SK-N-SH (cell line): ENCODE data around the gene SGSH. TPM values are rescaled to one million over a fixed set of nuclear protein-coding genes. Genes with fewer than 3 reads are reported as not detected.

Source experiments
- CTCF ChIA-PET: fragments of 300-600, 350-600 bp; formaldehyde crosslinking; extraction: SDS; loops from one replicate; lab custom pipeline; 2021; lab: Yijun Ruan, JAX
- POLR2A ChIA-PET: fragments of 350-600 bp; sonication (Branson Sonifier 250); formaldehyde crosslinking; extraction: SDS; loops from one replicate; lab custom pipeline; 2020; ENCODE audit warnings: antibody characterized with exemption, inconsistent platforms; lab: Yijun Ruan, JAX
- DNase-seq: peaks from one replicate; pipeline ENCODE4 v3.0.0; 2012
- H2AFZ ChIP-seq: fragments of 200-600 bp; sonication (generic); 2 replicates; pipeline ENCODE4 v1.8.1; 2016; ENCODE audit warnings: antibody characterized with exemption, mild to moderate bottlenecking, low read depth
- H3F3A ChIP-seq: fragments of 200-600 bp; sonication (generic); replicated peaks from 2 replicates; pipeline ENCODE3; 2016; ENCODE audit warnings: antibody characterized with exemption, mild to moderate bottlenecking; ENCODE audit not compliant: insufficient read depth
- H3K27ac ChIP-seq, 2 experiments: fragments of 200-500 bp in 1 of 2; fragments of 200-600 bp in 1 of 2; sonication (Bioruptor generic) in 1 of 2; sonication (generic), shearing (Covaris generic) in 1 of 2; 2 replicates each; pipeline versions ENCODE4 v1.5.1 to v1.6.1; 2014 to 2016; ENCODE audit warnings: low read depth in 2 of 2, inconsistent platforms in 1 of 2, low read length in 1 of 2, mild to moderate bottlenecking in 1 of 2, mixed read lengths in 1 of 2
- H3K27me3 ChIP-seq: fragments of 200-600 bp; sonication (generic), shearing (Covaris generic); 2 replicates; pipeline ENCODE4 v1.6.1; 2016; ENCODE audit warnings: mixed run types; ENCODE audit not compliant: insufficient read depth
- H3K36me3 ChIP-seq, 2 experiments: fragments of 200-500 bp in 1 of 2; fragments of 200-600 bp in 1 of 2; sonication (Bioruptor generic) in 1 of 2; sonication (generic) in 1 of 2; replicated peaks in 1 of 2; 2 replicates each; pipeline versions ENCODE3 to v1.5.1; 2014 to 2016; ENCODE audit warnings: low read length in 1 of 2, mild to moderate bottlenecking in 1 of 2; ENCODE audit not compliant: insufficient read depth in 2 of 2, control insufficient read depth in 1 of 2
- H3K4me1 ChIP-seq, 2 experiments: fragments of 200-500 bp in 1 of 2; fragments of 200-600 bp in 1 of 2; sonication (Bioruptor generic) in 1 of 2; sonication (generic), shearing (Covaris generic) in 1 of 2; 2 replicates each; pipeline versions ENCODE4 v1.5.1 to v1.6.1; 2014 to 2016; ENCODE audit warnings: low read depth in 1 of 2, low read length in 1 of 2, mixed run types in 1 of 2; ENCODE audit not compliant: insufficient read depth in 2 of 2, control insufficient read depth in 1 of 2
- H3K4me2 ChIP-seq: fragments of 200-600 bp; sonication (generic), shearing (Covaris generic); 2 replicates; pipeline ENCODE4 v1.6.1; 2017; ENCODE audit warnings: mixed run types
- H3K4me3 ChIP-seq, 2 experiments: fragments of 200-500 bp in 1 of 2; fragments of 200-600 bp in 1 of 2; sonication (Bioruptor generic) in 1 of 2; sonication (generic), shearing (Covaris generic) in 1 of 2; 2 replicates each; pipeline versions ENCODE4 v1.5.1 to v1.8.1; 2014 to 2016; ENCODE audit warnings: low read depth in 2 of 2, inconsistent platforms in 1 of 2, low read length in 1 of 2, mild to moderate bottlenecking in 1 of 2, mixed read lengths in 1 of 2, moderate library complexity in 1 of 2
- H3K79me2 ChIP-seq: fragments of 200-600 bp; sonication (generic); 2 replicates; pipeline ENCODE4 v1.8.1; 2017; ENCODE audit warnings: mild to moderate bottlenecking; ENCODE audit not compliant: insufficient read depth
- H3K9ac ChIP-seq: fragments of 200-600 bp; sonication (generic); 2 replicates; pipeline ENCODE4 v1.6.1; 2017; ENCODE audit warnings: mixed run types
- H3K9me2 ChIP-seq: fragments of 200-600 bp; sonication (generic); 2 replicates; pipeline ENCODE4 v1.6.1; 2017; ENCODE audit warnings: mixed run types
- H3K9me3 ChIP-seq: fragments of 200-600 bp; sonication (generic); 2 replicates; pipeline ENCODE4 v1.6.1; 2017; ENCODE audit warnings: mixed run types, mild to moderate bottlenecking, moderate library complexity
- H4K20me1 ChIP-seq: fragments of 200-600 bp; sonication (generic); 2 replicates; pipeline ENCODE4 v1.6.1; 2017; ENCODE audit warnings: mild to moderate bottlenecking, mixed run types; ENCODE audit not compliant: insufficient read depth
- ELF1 ChIP-seq: IDR thresholded peaks from 2 replicates; pipeline ENCODE4 v1.4.0; 2012
- GABPA ChIP-seq: IDR thresholded peaks from 2 replicates; pipeline ENCODE4 v1.4.0; 2012; ENCODE audit warnings: low read depth, mild to moderate bottlenecking
- JUND ChIP-seq: IDR thresholded peaks from 2 replicates; pipeline ENCODE4 v1.4.0; 2012
- MEF2A ChIP-seq: IDR thresholded peaks from 2 replicates; pipeline ENCODE4 v1.4.0; 2012; ENCODE audit warnings: low read depth, borderline replicate concordance
- NRF1 ChIP-seq: IDR thresholded peaks from 2 replicates; pipeline ENCODE4 v1.6.1; 2012; ENCODE audit warnings: low read depth, mild to moderate bottlenecking, low read length
- POLR2AphosphoS5 ChIP-seq: IDR thresholded peaks from 2 replicates; pipeline ENCODE4 v1.6.1; 2012; ENCODE audit warnings: low read depth, low read length
- RCOR1 ChIP-seq: fragments of 150-350 bp; IDR thresholded peaks from 2 replicates; pipeline ENCODE4 v1.6.1; 2017; ENCODE audit warnings: antibody characterized with exemption, low read length
- RFX5 ChIP-seq: IDR thresholded peaks from 2 replicates; pipeline ENCODE4 v1.6.1; 2012; ENCODE audit warnings: mild to moderate bottlenecking, improper control_type of control experiment, low read length
- RXRA ChIP-seq: IDR thresholded peaks from 2 replicates; pipeline ENCODE4 v1.4.0; 2012; ENCODE audit warnings: low read depth, mild to moderate bottlenecking, borderline replicate concordance
- SIN3A ChIP-seq: IDR thresholded peaks from 2 replicates; pipeline ENCODE4 v1.6.1; 2012; ENCODE audit warnings: low read depth, mild to moderate bottlenecking, low read length, moderate library complexity, borderline replicate concordance
- SMC3 ChIP-seq: IDR thresholded peaks from 2 replicates; pipeline ENCODE4 v1.6.1; 2012; ENCODE audit warnings: low read depth, low read length, improper control_type of control experiment
- TCF12 ChIP-seq: IDR thresholded peaks from 2 replicates; pipeline ENCODE4 v1.4.0; 2012
- TEAD4 ChIP-seq: IDR thresholded peaks from 2 replicates; pipeline ENCODE4 v1.4.0; 2012; ENCODE audit warnings: mild to moderate bottlenecking, borderline replicate concordance; ENCODE audit not compliant: insufficient read depth
- YY1 ChIP-seq: IDR thresholded peaks from 2 replicates; pipeline ENCODE4 v1.4.0; 2012; ENCODE audit warnings: low read depth, mild to moderate bottlenecking
- WGBS: methylation state at CpG from one replicate; pipeline ENCODE4 v1.1.6; 2017; ENCODE audit warnings: low lambda C conversion rate; 5-methylcytosine and 5-hydroxymethylcytosine counted together
- polyA plus RNA-seq, 3 experiments: library from polyadenylated mRNA; depleted of rRNA; stranded (reverse); fragments of >200 nt; gene quantifications; 2 replicates each; pipeline ENCODE4 v1.2.3, GENCODE V29; 2012
- TF ChIP-seq, protein P1 (sequence below): IDR thresholded peaks from 2 replicates; pipeline ENCODE4; 2012
- TF ChIP-seq, protein P2 (sequence below): fragments of 150-350 bp; IDR thresholded peaks from 2 replicates; pipeline ENCODE4 v1.6.1; 2017; ENCODE audit warnings: antibody characterized with exemption, low read length, low read depth, borderline replicate concordance
- TF ChIP-seq, protein P3 (sequence below): IDR thresholded peaks from 2 replicates; pipeline ENCODE4 v1.4.0; 2012; ENCODE audit warnings: low read depth
- TF ChIP-seq, protein P4 (sequence below): IDR thresholded peaks from 2 replicates; pipeline ENCODE4 v1.6.1; 2012; ENCODE audit warnings: mild to moderate bottlenecking, low read depth, low read length, moderate library complexity

SGSH gene
- polyA plus RNA-seq, 1 of the 3 experiments (the other 2 are of a cell fraction) = 161 TPM

DNA sequence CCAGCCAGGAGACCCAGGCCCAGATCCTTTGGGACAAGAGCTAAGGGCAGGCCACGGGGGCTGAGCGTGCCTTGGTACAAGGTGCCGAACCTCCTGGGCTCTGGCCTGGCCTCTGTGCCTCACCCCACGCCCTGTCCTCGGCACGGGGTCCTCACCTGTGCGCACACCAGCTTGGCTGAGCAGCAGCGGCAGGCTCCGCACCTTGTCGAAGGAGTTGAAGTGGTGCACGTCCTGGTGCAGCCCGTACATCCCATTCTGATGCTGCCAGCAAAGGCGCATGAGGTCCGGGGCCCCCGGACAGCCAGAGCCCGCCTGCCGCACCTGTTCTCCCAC is 5.3 kb downstream of the SGSH start:
- TF ChIP-seq YY1 = no peak
- no peak for TF ChIP-seq RXRA
- TF ChIP-seq GABPA = no peak
- TF ChIP-seq POLR2AphosphoS5 = no peak
- no peak for TF ChIP-seq SMC3
- no peak for TF ChIP-seq RFX5
- no peak for TF ChIP-seq SIN3A
- TF ChIP-seq, protein P1, sequence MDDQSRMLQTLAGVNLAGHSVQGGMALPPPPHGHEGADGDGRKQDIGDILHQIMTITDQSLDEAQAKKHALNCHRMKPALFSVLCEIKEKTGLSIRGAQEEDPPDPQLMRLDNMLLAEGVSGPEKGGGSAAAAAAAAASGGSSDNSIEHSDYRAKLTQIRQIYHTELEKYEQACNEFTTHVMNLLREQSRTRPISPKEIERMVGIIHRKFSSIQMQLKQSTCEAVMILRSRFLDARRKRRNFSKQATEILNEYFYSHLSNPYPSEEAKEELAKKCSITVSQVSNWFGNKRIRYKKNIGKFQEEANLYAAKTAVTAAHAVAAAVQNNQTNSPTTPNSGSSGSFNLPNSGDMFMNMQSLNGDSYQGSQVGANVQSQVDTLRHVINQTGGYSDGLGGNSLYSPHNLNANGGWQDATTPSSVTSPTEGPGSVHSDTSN = no peak
- TF ChIP-seq, protein P2, sequence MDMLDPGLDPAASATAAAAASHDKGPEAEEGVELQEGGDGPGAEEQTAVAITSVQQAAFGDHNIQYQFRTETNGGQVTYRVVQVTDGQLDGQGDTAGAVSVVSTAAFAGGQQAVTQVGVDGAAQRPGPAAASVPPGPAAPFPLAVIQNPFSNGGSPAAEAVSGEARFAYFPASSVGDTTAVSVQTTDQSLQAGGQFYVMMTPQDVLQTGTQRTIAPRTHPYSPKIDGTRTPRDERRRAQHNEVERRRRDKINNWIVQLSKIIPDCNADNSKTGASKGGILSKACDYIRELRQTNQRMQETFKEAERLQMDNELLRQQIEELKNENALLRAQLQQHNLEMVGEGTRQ = no peak
- no peak for TF ChIP-seq NRF1
- TF ChIP-seq MEF2A = no peak
- TF ChIP-seq, protein P3, sequence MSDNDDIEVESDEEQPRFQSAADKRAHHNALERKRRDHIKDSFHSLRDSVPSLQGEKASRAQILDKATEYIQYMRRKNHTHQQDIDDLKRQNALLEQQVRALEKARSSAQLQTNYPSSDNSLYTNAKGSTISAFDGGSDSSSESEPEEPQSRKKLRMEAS = no peak
- no peak for TF ChIP-seq JUND
- TF ChIP-seq ELF1 = no peak
- TF ChIP-seq TEAD4 = no peak
- TF ChIP-seq, protein P4, sequence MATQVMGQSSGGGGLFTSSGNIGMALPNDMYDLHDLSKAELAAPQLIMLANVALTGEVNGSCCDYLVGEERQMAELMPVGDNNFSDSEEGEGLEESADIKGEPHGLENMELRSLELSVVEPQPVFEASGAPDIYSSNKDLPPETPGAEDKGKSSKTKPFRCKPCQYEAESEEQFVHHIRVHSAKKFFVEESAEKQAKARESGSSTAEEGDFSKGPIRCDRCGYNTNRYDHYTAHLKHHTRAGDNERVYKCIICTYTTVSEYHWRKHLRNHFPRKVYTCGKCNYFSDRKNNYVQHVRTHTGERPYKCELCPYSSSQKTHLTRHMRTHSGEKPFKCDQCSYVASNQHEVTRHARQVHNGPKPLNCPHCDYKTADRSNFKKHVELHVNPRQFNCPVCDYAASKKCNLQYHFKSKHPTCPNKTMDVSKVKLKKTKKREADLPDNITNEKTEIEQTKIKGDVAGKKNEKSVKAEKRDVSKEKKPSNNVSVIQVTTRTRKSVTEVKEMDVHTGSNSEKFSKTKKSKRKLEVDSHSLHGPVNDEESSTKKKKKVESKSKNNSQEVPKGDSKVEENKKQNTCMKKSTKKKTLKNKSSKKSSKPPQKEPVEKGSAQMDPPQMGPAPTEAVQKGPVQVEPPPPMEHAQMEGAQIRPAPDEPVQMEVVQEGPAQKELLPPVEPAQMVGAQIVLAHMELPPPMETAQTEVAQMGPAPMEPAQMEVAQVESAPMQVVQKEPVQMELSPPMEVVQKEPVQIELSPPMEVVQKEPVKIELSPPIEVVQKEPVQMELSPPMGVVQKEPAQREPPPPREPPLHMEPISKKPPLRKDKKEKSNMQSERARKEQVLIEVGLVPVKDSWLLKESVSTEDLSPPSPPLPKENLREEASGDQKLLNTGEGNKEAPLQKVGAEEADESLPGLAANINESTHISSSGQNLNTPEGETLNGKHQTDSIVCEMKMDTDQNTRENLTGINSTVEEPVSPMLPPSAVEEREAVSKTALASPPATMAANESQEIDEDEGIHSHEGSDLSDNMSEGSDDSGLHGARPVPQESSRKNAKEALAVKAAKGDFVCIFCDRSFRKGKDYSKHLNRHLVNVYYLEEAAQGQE = no peak
- no peak for TF ChIP-seq TCF12
- no peak for TF ChIP-seq RCOR1
- Histone ChIP-seq H3F3A (peaks cover 9% of the 10 kb centered on the region), H3K36me3 (peaks cover 27 to 58% of the 10 kb centered on the region in 2 experiments), H3K4me1 (peaks cover 0 to 15% of the 10 kb centered on the region in 2 experiments; a peak in 1 of 4 replicates), H3K79me2 (peaks cover 27% of the 10 kb centered on the region; the same call in 1 of the 2 replicates), H3K9ac (no peak overlapping the region), H3K4me3 (no peak overlapping the region), H4K20me1 (peaks cover 19% of the 10 kb centered on the region), H3K4me2 (no peak overlapping the region), H3K9me3 (no peaks in the 10 kb centered on the region), H3K9me2 (no peaks in the 10 kb centered on the region), H3K27me3 (no peaks in the 10 kb centered on the region), H3K27ac (no peak overlapping the region), H2AFZ (no peak overlapping the region)
- POLR2A ChIA-PET = no interaction called here
- WGBS = 97% methylated on average over 12 of the region's 17 CpGs
- no peak for DNase-seq
- CTCF ChIA-PET = no interaction called here
